Measurements from ENCODE around the gene DDIAS. TPM values are rescaled to one million over a fixed set of nuclear protein-coding genes. Genes with fewer than 3 reads are reported as not detected.

Gene DDIAS
- total RNA-seq, 2 donors from 2014 or later = 6.1 to 17.3 TPM

DNA sequence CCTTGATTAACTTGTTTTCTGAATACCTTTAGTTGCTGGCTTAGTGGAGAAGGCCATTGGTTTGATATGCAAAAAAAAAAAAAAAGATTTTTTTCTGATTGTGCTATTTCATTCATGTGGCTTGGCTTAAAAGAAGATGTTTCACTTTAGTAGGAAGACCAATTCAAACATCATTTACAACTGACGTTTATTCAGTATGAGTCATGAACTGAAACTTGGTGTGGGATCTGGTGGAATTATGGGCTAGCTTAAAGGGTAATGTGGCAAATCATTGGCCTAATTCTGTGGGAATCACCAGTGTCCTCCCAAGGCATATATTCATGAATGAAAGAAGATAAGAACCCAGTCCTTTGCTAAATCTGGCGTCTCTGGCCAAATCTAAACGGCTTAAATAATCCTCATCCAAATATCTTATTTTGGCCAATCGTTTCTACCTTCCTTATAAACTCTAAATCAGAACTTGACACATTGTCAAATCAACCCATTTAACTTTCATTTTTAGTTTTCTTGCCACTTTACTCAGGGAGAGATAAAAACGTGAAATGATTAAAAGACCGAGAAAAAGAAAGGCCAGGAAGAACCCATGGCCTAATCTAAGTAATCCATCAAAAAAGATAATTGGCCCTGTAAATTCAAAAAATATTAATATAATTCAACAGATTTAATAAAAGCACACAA, 77.0 kb downstream of the DDIAS start:
- Mint-ChIP-seq H3K27me3 (no peaks in the 10 kb centered on the region), H3K4me3 (peak overlapping the region; percentile 62), H3K4me1 (peaks cover 21% of the 10 kb centered on the region), H3K9me3 (no peaks in the 10 kb centered on the region), H3K27ac (peak overlapping the region; percentile 85), H3K36me3 (ENCODE audit: low read depth) (peaks cover 21% of the 10 kb centered on the region)
- peak; percentile 79 for ATAC-seq (replicated peaks)

DNA sequence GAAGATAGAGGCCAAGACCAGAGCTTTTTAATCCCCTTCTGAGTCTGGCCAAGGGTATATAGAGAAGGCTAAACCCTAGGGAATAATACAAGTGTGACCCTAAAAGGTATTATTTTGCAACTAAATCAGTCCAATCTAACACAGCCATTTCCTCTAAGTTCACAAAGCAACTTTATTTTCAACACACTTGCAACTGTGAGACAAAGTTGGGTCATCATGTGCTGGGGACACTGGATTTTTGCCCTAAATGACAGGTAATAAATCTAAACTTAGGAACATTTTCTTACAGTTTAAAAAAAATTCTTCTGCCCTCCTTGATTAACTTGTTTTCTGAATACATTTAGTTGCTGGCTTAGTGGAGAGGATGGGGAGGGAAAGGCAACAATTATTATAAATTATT, 78.3 kb downstream of the DDIAS start:
- Mint-ChIP-seq H3K4me1 (peaks cover 21% of the 10 kb centered on the region), H3K27ac (no peak overlapping the region), H3K9me3 (no peaks in the 10 kb centered on the region), H3K36me3 (ENCODE audit: low read depth) (peaks cover 26% of the 10 kb centered on the region), H3K27me3 (no peaks in the 10 kb centered on the region), H3K4me3 (no peak overlapping the region)
- no peak for ATAC-seq (replicated peaks)

DNA sequence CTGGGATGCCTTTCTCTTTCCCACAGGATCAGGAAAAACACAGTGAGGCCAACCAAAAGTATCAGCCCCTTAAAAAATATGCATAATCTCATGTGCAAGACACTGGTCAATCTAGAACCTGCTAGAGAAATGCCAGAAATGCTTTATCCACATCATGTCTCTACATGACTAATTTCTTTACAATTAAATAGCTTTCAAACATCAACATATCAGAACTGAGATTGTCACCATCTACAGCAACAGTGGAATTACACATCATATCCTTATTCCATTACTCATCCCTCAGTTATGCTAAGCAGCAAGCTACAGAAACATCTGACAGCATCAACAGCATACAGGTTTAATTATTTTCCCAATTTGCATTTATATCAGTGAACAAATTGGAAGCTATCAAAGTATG, 78.8 kb downstream of the DDIAS start:
- H3K36me3 Mint-ChIP-seq (ENCODE audit: low read depth) = peaks cover 28% of the 10 kb centered on the region
- H3K4me3 Mint-ChIP-seq = no peak overlapping the region
- H3K27me3 Mint-ChIP-seq = no peaks in the 10 kb centered on the region
- H3K27ac Mint-ChIP-seq = peak overlapping the region; percentile 74
- ATAC-seq (replicated peaks) = peak; percentile 87
- H3K4me1 Mint-ChIP-seq = peaks cover 21% of the 10 kb centered on the region
- H3K9me3 Mint-ChIP-seq = no peaks in the 10 kb centered on the region

DNA sequence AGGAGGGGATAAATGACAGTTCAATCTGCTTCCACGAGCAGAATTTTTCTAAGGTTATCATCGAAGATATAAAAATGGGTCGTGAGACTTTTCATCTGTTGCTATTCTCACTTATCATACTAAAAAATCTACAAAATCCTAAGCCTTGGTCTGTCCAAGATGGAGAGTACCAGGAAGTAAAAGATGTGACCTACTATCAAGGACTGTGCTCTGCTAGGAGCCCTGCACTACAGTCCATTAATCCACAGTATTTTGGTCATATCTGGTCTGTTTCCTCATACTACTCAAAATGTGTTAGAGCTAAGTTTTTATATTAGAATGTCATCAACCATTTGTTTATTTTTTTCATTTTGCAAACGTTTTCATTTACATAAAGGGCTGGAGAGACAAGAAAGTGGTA, 79.4 kb downstream of the DDIAS start:
- Mint-ChIP-seq H3K4me3 (no peak overlapping the region), H3K9me3 (no peaks in the 10 kb centered on the region), H3K4me1 (peaks cover 21% of the 10 kb centered on the region), H3K27ac (no peak overlapping the region), H3K36me3 (ENCODE audit: low read depth) (peaks cover 35% of the 10 kb centered on the region), H3K27me3 (no peaks in the 10 kb centered on the region)
- no peak for ATAC-seq (replicated peaks)

DNA sequence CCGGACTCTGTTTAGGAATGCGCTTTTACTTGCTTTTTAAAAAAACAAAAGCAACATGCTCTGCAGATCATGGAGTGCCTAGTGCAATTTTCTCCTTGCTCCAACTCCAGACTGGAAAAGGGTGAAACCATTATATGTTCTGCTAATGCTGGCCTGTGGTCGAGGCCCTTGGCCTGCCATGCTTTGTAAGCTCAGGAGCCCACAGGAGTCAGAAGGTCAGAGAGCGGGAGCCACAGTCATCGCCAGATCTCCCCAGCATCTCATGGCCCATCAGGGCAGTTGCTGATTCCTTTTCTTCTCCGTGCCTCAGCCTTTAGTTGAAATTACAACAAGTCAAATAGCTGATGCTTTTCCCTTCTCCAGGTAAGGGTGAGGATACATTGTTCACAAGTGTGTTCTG, 80.3 kb downstream of the DDIAS start:
- Mint-ChIP-seq H3K9me3 (no peaks in the 10 kb centered on the region), H3K4me1 (peaks cover 21% of the 10 kb centered on the region), H3K27me3 (no peaks in the 10 kb centered on the region), H3K4me3 (no peak overlapping the region), H3K27ac (no peak overlapping the region), H3K36me3 (ENCODE audit: low read depth) (peaks cover 40% of the 10 kb centered on the region)
- no peak for ATAC-seq (replicated peaks)

Other genes with a start within 250 kb of the DDIAS start
- gene FAM181B, start 167.9 kb upstream of the DDIAS start, total RNA-seq = not detected
- 10 to 100 TPM; 20.9 to 26.9 TPM for gene PRCP, start 1.3 kb upstream of the DDIAS start, total RNA-seq
- 1 to 10 TPM; 7.0 to 8.7 TPM for gene RAB30, start 170.2 kb downstream of the DDIAS start, total RNA-seq

All from activated T-helper 17 cell treated with anti-CD3 and anti-CD28 coated beads, Interleukin-2, amount 50 U/mL, for 72 hours (primary cell).